ENCODE measurements around the gene GJA1.

DNA sequence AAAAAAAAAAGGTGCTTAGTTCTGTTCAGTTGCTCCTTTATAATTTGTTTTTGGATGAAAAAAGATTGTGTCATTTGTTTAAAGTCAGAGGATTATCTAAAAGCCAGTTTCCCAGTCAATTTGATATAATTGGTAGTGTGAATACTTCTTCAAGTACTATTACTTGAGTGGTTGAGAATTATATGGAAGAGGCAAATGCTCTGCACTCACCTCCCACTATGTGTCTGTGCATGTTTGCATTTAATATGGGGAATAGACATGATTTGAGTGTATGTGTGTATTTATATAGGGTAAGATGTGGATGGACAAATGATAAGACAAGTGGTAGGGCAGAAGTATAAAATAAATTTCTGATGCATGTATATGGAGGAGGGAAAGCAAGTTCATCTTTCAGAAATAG, 15.8 kb downstream of the GJA1 start:
- TF ChIP-seq, protein P1, sequence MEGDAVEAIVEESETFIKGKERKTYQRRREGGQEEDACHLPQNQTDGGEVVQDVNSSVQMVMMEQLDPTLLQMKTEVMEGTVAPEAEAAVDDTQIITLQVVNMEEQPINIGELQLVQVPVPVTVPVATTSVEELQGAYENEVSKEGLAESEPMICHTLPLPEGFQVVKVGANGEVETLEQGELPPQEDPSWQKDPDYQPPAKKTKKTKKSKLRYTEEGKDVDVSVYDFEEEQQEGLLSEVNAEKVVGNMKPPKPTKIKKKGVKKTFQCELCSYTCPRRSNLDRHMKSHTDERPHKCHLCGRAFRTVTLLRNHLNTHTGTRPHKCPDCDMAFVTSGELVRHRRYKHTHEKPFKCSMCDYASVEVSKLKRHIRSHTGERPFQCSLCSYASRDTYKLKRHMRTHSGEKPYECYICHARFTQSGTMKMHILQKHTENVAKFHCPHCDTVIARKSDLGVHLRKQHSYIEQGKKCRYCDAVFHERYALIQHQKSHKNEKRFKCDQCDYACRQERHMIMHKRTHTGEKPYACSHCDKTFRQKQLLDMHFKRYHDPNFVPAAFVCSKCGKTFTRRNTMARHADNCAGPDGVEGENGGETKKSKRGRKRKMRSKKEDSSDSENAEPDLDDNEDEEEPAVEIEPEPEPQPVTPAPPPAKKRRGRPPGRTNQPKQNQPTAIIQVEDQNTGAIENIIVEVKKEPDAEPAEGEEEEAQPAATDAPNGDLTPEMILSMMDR (conservative IDR thresholded peaks at IDR 0.05) = no peak
- TF ChIP-seq ZFX (IDR thresholded peaks at IDR 0.05) = no peak
